K562 treated with DMSO at 1 percent for 12 hours (cell line): ENCODE data around the gene CKB. TPM values are rescaled to one million over a fixed set of nuclear protein-coding genes. Genes with fewer than 3 reads are reported as not detected.

Experiments
- total RNA-seq: library from RNA; unstranded; fragments of 300-600 nt; gene quantifications from 2 replicates; pipeline ENCODE4 v1.2.3, GENCODE V29; 2022; ENCODE audit not compliant: insufficient read depth

The CKB gene
- 267 and 339 TPM in 2 replicates for total RNA-seq

GRCh38 chr14:103522649-103523574 lies at the start of gene CKB:
Gene CKB, minus strand, starts transcription at chr14:103522830. Its CDS starts 337 bp downstream, at chr14:103522493.

GRCh38 chr14:103562429-103563225 lies 40.0 kb upstream of the CKB start, which contains the start of the genes BAG5 and COA8:
Gene BAG5, minus strand, starts transcription at chr14:103562657. Its CDS starts 1,493 bp downstream, at chr14:103561164.
Gene COA8, plus strand, starts transcription at chr14:103562960. Its CDS starts 42 bp downstream, at chr14:103563002.

GRCh38 chr14:103528587-103529382 lies 6.2 kb upstream of the CKB start, which contains the start of gene TRMT61A:
Gene TRMT61A, plus strand, starts transcription at chr14:103529196. Its CDS starts 783 bp downstream, at chr14:103529979.

Other genes with a start within 250 kb of the CKB start
- gene EIF5, start 188.6 kb downstream of the CKB start, total RNA-seq, result 106 and 203 TPM in 2 replicates
- 33.2 and 52.1 TPM in 2 replicates for gene MARK3, start 137.4 kb downstream of the CKB start, total RNA-seq
- 4.1 and 4.9 TPM in 2 replicates for gene TRMT61A, start 6.4 kb upstream of the CKB start, total RNA-seq
- 4.7 and 11.2 TPM in 2 replicates for gene BAG5, start 39.8 kb upstream of the CKB start, total RNA-seq
- gene COA8, start 40.1 kb upstream of the CKB start, total RNA-seq, result 36.0 and 49.4 TPM in 2 replicates
- gene KLC1, start 106.4 kb upstream of the CKB start, total RNA-seq, result 68.2 and 148 TPM in 2 replicates
- gene XRCC3, start 192.6 kb upstream of the CKB start, total RNA-seq, result 22.9 and 23.2 TPM in 2 replicates
- gene ZFYVE21, start 193.0 kb upstream of the CKB start, total RNA-seq, result 12.5 and 21.2 TPM in 2 replicates